DOHH2 (cell line): ENCODE measurements around the gene GAS7.

Experiments used
- H3F3A ChIP-seq: fragments of 200-600 bp; sonication (generic), shearing (Covaris generic); 2 replicates; pipeline ENCODE4 v1.6.0; 2016; ENCODE audit warnings: antibody characterized with exemption, mild to moderate bottlenecking; ENCODE audit not compliant: control insufficient read depth, insufficient read depth
- H3K27ac ChIP-seq: fragments of 200-600 bp; sonication (generic); 2 replicates; pipeline ENCODE4 v1.5.1; 2014; ENCODE audit warnings: low read depth, mild to moderate bottlenecking, low read length, moderate library complexity
- H3K27me3 ChIP-seq: fragments of 200-600 bp; sonication (generic); 2 replicates; pipeline ENCODE4 v1.6.1; 2014; ENCODE audit warnings: mild to moderate bottlenecking, low read length, mixed read lengths; ENCODE audit not compliant: control insufficient read depth
- H3K36me3 ChIP-seq: fragments of 200-600 bp; sonication (generic); 2 replicates; pipeline ENCODE4 v1.6.1; 2014; ENCODE audit warnings: mild to moderate bottlenecking, low read length, moderate library complexity, mixed read lengths; ENCODE audit not compliant: control insufficient read depth
- H3K4me1 ChIP-seq: fragments of 200-600 bp; sonication (generic); 2 replicates; pipeline ENCODE4 v1.6.1; 2014; ENCODE audit warnings: mild to moderate bottlenecking, low read length, mixed read lengths; ENCODE audit not compliant: control insufficient read depth
- H3K4me2 ChIP-seq: fragments of 200-600 bp; sonication (generic); 2 replicates; pipeline ENCODE4 v1.6.0; 2014; ENCODE audit warnings: mild to moderate bottlenecking, low read length, moderate library complexity
- H3K4me3 ChIP-seq: fragments of 200-600 bp; sonication (generic); 2 replicates; pipeline ENCODE4 v1.5.1; 2014; ENCODE audit warnings: mild to moderate bottlenecking, low read length, mixed read lengths
- H3K79me2 ChIP-seq: fragments of 200-600 bp; sonication (generic); 2 replicates; pipeline ENCODE4 v1.6.1; 2014; ENCODE audit warnings: mild to moderate bottlenecking, low read length, mixed read lengths; ENCODE audit not compliant: control insufficient read depth
- H3K9me2 ChIP-seq: fragments of 200-600 bp; sonication (generic); replicated peaks from 2 replicates; pipeline ENCODE4 v1.6.1; 2014; ENCODE audit warnings: mild to moderate bottlenecking, low read length, mixed read lengths; ENCODE audit not compliant: control insufficient read depth
- H3K9me3 ChIP-seq: fragments of 200-600 bp; sonication (generic); 2 replicates; pipeline ENCODE4 v1.6.1; 2014; ENCODE audit warnings: antibody characterized with exemption, low read length, mixed read lengths; ENCODE audit not compliant: control insufficient read depth, insufficient read depth
- H4K20me1 ChIP-seq: fragments of 200-600 bp; sonication (generic); 2 replicates; pipeline ENCODE4 v1.6.0; 2014; ENCODE audit warnings: low read depth, mild to moderate bottlenecking, antibody characterized with exemption, low read length, moderate library complexity; ENCODE audit not compliant: control insufficient read depth, insufficient read depth
- CTCF ChIP-seq: fragments of 200-600 bp; sonication (generic); IDR thresholded peaks from one replicate; pipeline ENCODE4 v1.5.1; 2014; ENCODE audit warnings: antibody characterized with exemption, mild to moderate bottlenecking, low read depth, low read length; ENCODE audit not compliant: poor library complexity, severe bottlenecking
- EZH2phosphoT487 ChIP-seq: fragments of 200-600 bp; sonication (generic); IDR thresholded peaks from 2 replicates; pipeline ENCODE4 v1.6.1; 2017; ENCODE audit warnings: borderline replicate concordance, mild to moderate bottlenecking, antibody characterized with exemption, low read length, moderate library complexity, mixed read lengths

Gene GAS7

GRCh38 chr17:10186771-10187410 lies 11.5 kb downstream of the GAS7 start:
- Histone ChIP-seq H3K36me3 (no peaks in the 10 kb centered on the region), H4K20me1 (no peaks in the 10 kb centered on the region), H3F3A (no peaks in the 10 kb centered on the region), H3K9me2 (no peaks in the 10 kb centered on the region), H3K79me2 (no peaks in the 10 kb centered on the region), H3K4me2 (no peak overlapping the region), H3K27ac (no peak overlapping the region), H3K4me3 (no peak overlapping the region), H3K27me3 (no peaks in the 10 kb centered on the region), H3K4me1 (no peaks in the 10 kb centered on the region), H3K9me3 (no peaks in the 10 kb centered on the region)
- no peak for TF ChIP-seq CTCF
- TF ChIP-seq EZH2phosphoT487: no peak

- no peak overlapping the region for H3K4me2 ChIP-seq
- no peaks in the 10 kb centered on the region for H3K36me3 ChIP-seq
- H3K79me2 ChIP-seq: no peaks in the 10 kb centered on the region
- H3K27me3 ChIP-seq: no peaks in the 10 kb centered on the region
- no peaks in the 10 kb centered on the region for H3K4me1 ChIP-seq
- H3K9me3 ChIP-seq: no peaks in the 10 kb centered on the region
- TF ChIP-seq EZH2phosphoT487: no peak
- no peak for TF ChIP-seq CTCF
- no peaks in the 10 kb centered on the region for H3K9me2 ChIP-seq
- no peaks in the 10 kb centered on the region for H3F3A ChIP-seq
- H3K4me3 ChIP-seq: no peak overlapping the region
- no peaks in the 10 kb centered on the region for H4K20me1 ChIP-seq
- H3K27ac ChIP-seq: no peak overlapping the region
Measured at GRCh38 chr17:10183931-10184930, 14.2 kb downstream of the GAS7 start.

GRCh38 chr17:10182785-10183184 lies 15.6 kb downstream of the GAS7 start:
- no peaks in the 10 kb centered on the region for H3K9me3 ChIP-seq
- H3F3A ChIP-seq: no peaks in the 10 kb centered on the region
- no peak overlapping the region for H3K4me3 ChIP-seq
- H3K36me3 ChIP-seq: no peaks in the 10 kb centered on the region
- TF ChIP-seq EZH2phosphoT487: no peak
- TF ChIP-seq CTCF: no peak
- no peak overlapping the region for H3K27ac ChIP-seq
- H3K9me2 ChIP-seq: no peaks in the 10 kb centered on the region
- H3K79me2 ChIP-seq: no peaks in the 10 kb centered on the region
- H3K4me2 ChIP-seq: no peak overlapping the region
- no peaks in the 10 kb centered on the region for H3K27me3 ChIP-seq
- H4K20me1 ChIP-seq: no peaks in the 10 kb centered on the region
- no peaks in the 10 kb centered on the region for H3K4me1 ChIP-seq
